Body of pancreas (tissue), 4 donors: ENCODE data around the gene MUC6. TPM values are rescaled to one million over a fixed set of nuclear protein-coding genes. Genes with fewer than 3 reads are reported as not detected.

Experiments used
- ATAC-seq: fragments of 150-250 bp; one replicate; pipeline ENCODE4 v1.9.1; 2016
- DNase-seq, 4 donors: peaks; one replicate each; pipeline ENCODE4 v3.0.0-alpha.2; 2019
- H3K27ac ChIP-seq, 4 donors: fragments of 200-600 bp; sonication (generic); 1 replicate in 3 of 4; 2 replicates in 1 of 4; pipeline versions ENCODE4 v1.5.1 to v1.6.1; 2016 to 2019; ENCODE audit warnings: mild to moderate bottlenecking in 1 of 4, mixed read lengths in 1 of 4, moderate library complexity in 1 of 4
- H3K27me3 ChIP-seq, 2 donors: fragments of 200-600 bp; sonication (generic); one replicate each; pipeline ENCODE4 v1.6.0; 2016; ENCODE audit warnings: mild to moderate bottlenecking in 1 of 2
- H3K36me3 ChIP-seq, 2 donors: fragments of 200-600 bp; sonication (generic); replicated peaks in 1 of 2; 2 replicates each; pipeline ENCODE4 v1.5.1; 2016; ENCODE audit warnings: low read depth in 2 of 2; ENCODE audit not compliant: insufficient read depth in 1 of 2
- H3K4me1 ChIP-seq: fragments of 200-600 bp; sonication (generic); one replicate; pipeline ENCODE4 v1.6.0; 2016
- H3K4me3 ChIP-seq, 2 donors: fragments of 200-600 bp; sonication (generic); 1 replicate in 1 of 2; 2 replicates in 1 of 2; pipeline ENCODE4 v1.5.1; 2016 to 2019
- H3K9me3 ChIP-seq, 3 donors: fragments of 200-600 bp; sonication (generic); 1 replicate in 2 of 3; 2 replicates in 1 of 3; pipeline ENCODE4 v1.5.1; 2016
- CTCF ChIP-seq, 7 experiments: fragments of 450-650 bp in 4 of 7; fragments of 200-600 bp in 3 of 7; sonication (generic) in 3 of 7; IDR thresholded peaks; one replicate each; pipeline ENCODE4 v1.5.1; 2016 to 2019; ENCODE audit warnings: antibody characterized with exemption in 7 of 7
- POLR2A ChIP-seq, 3 donors: fragments of 450-650 bp; IDR thresholded peaks; one replicate each; pipeline ENCODE4 v1.6.1; 2016; ENCODE audit warnings: antibody characterized with exemption in 3 of 3, mild to moderate bottlenecking in 2 of 3
- WGBS, 2 donors: methylation state at CpG; one replicate each; pipeline ENCODE4 v1.1.5; 2017; 5-methylcytosine and 5-hydroxymethylcytosine counted together
- intact Hi-C: fragments of 100-400 bp; cut with DNase I; formaldehyde crosslinking; loops from one replicate; pipeline ENCODE4 v1.15.1; 2023
- total RNA-seq, 2 donors: library from RNA; depleted of rRNA; stranded (reverse); fragments of >200 nt; gene quantifications; one replicate each; pipeline ENCODE4 v1.1.0, GENCODE V29; 2016

The MUC6 gene
- total RNA-seq, 2 donors from 2014 or later: 101 to 194 TPM

- Histone ChIP-seq H3K27ac (peak overlapping the region in 3 of 4 donors; percentile 77 to 87 (median 87)), H3K9me3 (no peaks in the 10 kb centered on the region), H3K36me3 (no peaks in the 10 kb centered on the region), H3K4me1 (peaks cover 93% of the 10 kb centered on the region), H3K27me3 (no peaks in the 10 kb centered on the region), H3K4me3 (no peak overlapping the region)
- DNase-seq (no peak), ATAC-seq (no peak)
- no peak for TF ChIP-seq CTCF (IDR thresholded peaks at IDR 0.05)
- TF ChIP-seq POLR2A (IDR thresholded peaks at IDR 0.05): no peak
- whole genome bisulfite sequencing, 2 donors: 89 to 92% methylated on average over 2 to 10 of the region's 10 CpGs
- intact Hi-C loops: loop anchor here (5.0 kb wide), 1 partner anchor 181 kb away; no protein-coding TSS in a partner anchor
Observed at GRCh38 chr11:1038361-1038760, 1.8 kb upstream of the MUC6 start.

- 90 to 93% methylated on average over 7 to 21 of the region's 26 CpGs for WGBS, 2 donors
- no peak for DNase-seq
- Histone ChIP-seq H3K27ac (peak overlapping the region; percentile 32 to 87 (median 74)), H3K9me3 (no peaks in the 10 kb centered on the region), H3K4me1 (peaks cover 94% of the 10 kb centered on the region), H3K4me3 (no peak overlapping the region), H3K27me3 (no peaks in the 10 kb centered on the region), H3K36me3 (no peaks in the 10 kb centered on the region)
- ATAC-seq: no peak
- intact Hi-C loops: loop anchor here (5.0 kb wide), 1 partner anchor 180 kb away; no protein-coding TSS in a partner anchor
- no peak for TF ChIP-seq POLR2A (IDR thresholded peaks at IDR 0.05)
- no peak for TF ChIP-seq CTCF (IDR thresholded peaks at IDR 0.05)
Observed at GRCh38 chr11:1037506-1038055, 1.1 kb upstream of the MUC6 start.

- no peaks in the 10 kb centered on the region for H3K36me3 ChIP-seq
- H3K9me3 ChIP-seq: no peaks in the 10 kb centered on the region
- H3K27ac ChIP-seq: peak overlapping the region; percentile 32 to 82 (median 71)
- ATAC-seq: no peak
- no peak for DNase-seq
- TF ChIP-seq CTCF (IDR thresholded peaks at IDR 0.05) (no peak), POLR2A (IDR thresholded peaks at IDR 0.05) (no peak)
- no peaks in the 10 kb centered on the region for H3K27me3 ChIP-seq
- intact Hi-C loops: loop anchor here (5.0 kb wide), 1 partner anchor 180 kb away; no protein-coding TSS in a partner anchor
- H3K4me1 ChIP-seq: peaks cover 88% of the 10 kb centered on the region
- no peak overlapping the region for H3K4me3 ChIP-seq
- WGBS, 2 donors: 60% methylated on average over 11 of the region's 13 CpGs; no CpG with 5 or more reads in 1 of the 2 donors
Observed at GRCh38 chr11:1036931-1037330, 413 bp upstream of the MUC6 start.

GRCh38 chr11:1035577-1036283 is 788 bp downstream of the MUC6 start:
- DNase-seq: no peak

More at GRCh38 chr11:1035577-1036283, 788 bp downstream of the MUC6 start:
- H3K27me3 ChIP-seq: no peaks in the 10 kb centered on the region
- no peaks in the 10 kb centered on the region for H3K9me3 ChIP-seq
- no peak for TF ChIP-seq POLR2A (IDR thresholded peaks at IDR 0.05)
- no peak for TF ChIP-seq CTCF (IDR thresholded peaks at IDR 0.05)
- ATAC-seq: no peak
- no peak overlapping the region for H3K4me3 ChIP-seq
- intact Hi-C loops: loop anchor here (5.0 kb wide), 1 partner anchor 178 kb away; no protein-coding TSS in a partner anchor
- H3K27ac ChIP-seq: peak overlapping the region; percentile 39 to 82 (median 71)
- peaks cover 76% of the 10 kb centered on the region for H3K4me1 ChIP-seq
- no peaks in the 10 kb centered on the region for H3K36me3 ChIP-seq
- 66 to 87% methylated on average over 14 to 24 of the region's 29 CpGs for WGBS, 2 donors
